Endothelial cell (in vitro differentiated cells): ENCODE measurements around the gene TNNI2. TPM values are rescaled to one million over a fixed set of nuclear protein-coding genes. Genes with fewer than 3 reads are reported as not detected.
A peak's percentile ranks its signal among the peaks of the same experiment; 100 is the strongest.

ENCODE experiments used
- DNase-seq: peaks from one replicate; pipeline ENCODE4 v3.0.0; 2021; ENCODE audit warnings: low spot score
- H3K27ac Mint-ChIP-seq: one replicate; pipeline ENCODE4 v1.8.0; 2021; ENCODE audit warnings: mixed read lengths, inconsistent platforms; ENCODE audit not compliant: unreplicated experiment
- H3K27me3 Mint-ChIP-seq: one replicate; pipeline ENCODE4 v1.8.0; 2021; ENCODE audit warnings: mild to moderate bottlenecking, moderate library complexity, mixed read lengths, inconsistent platforms; ENCODE audit not compliant: unreplicated experiment
- H3K36me3 Mint-ChIP-seq: one replicate; pipeline ENCODE4 v1.8.0; 2021; ENCODE audit warnings: mild to moderate bottlenecking, low read depth, mixed read lengths, inconsistent platforms; ENCODE audit not compliant: unreplicated experiment
- H3K4me1 Mint-ChIP-seq: one replicate; pipeline ENCODE4 v1.8.0; 2021; ENCODE audit warnings: mild to moderate bottlenecking, mixed read lengths, inconsistent platforms; ENCODE audit not compliant: unreplicated experiment
- H3K4me3 Mint-ChIP-seq: one replicate; pipeline ENCODE4 v1.8.0; 2021; ENCODE audit warnings: mild to moderate bottlenecking, mixed read lengths, inconsistent platforms; ENCODE audit not compliant: unreplicated experiment
- H3K9me3 Mint-ChIP-seq: one replicate; pipeline ENCODE4 v1.8.0; 2021; ENCODE audit warnings: mixed read lengths, inconsistent platforms; ENCODE audit not compliant: unreplicated experiment
- CTCF ChIP-seq: fragments of 200-600 bp; sonication (generic); IDR thresholded peaks from one replicate; pipeline ENCODE4 v1.5.0; 2021; ENCODE audit warnings: antibody characterized with exemption; ENCODE audit not compliant: unreplicated experiment
- total RNA-seq: library from RNA; stranded (reverse); fragmentation: NEBNext Ultra II Directional; extraction: Animal tissue kit (Norgen Biotek cat#: 25700); gene quantifications from one replicate; pipeline ENCODE4 v1.2.1, GENCODE V29; 2021; ENCODE audit not compliant: unreplicated experiment

Gene TNNI2
- total RNA-seq, 1 donor from 2014 or later: not detected

GRCh38 chr11:1862588-1863351 is 24.0 kb downstream of the TNNI2 start:
- H3K27me3 Mint-ChIP-seq: peaks cover 8% of the 10 kb centered on the region
- H3K9me3 Mint-ChIP-seq: no peaks in the 10 kb centered on the region
- TF ChIP-seq CTCF: no peak
- H3K4me3 Mint-ChIP-seq: no peak overlapping the region
- H3K36me3 Mint-ChIP-seq: no peaks in the 10 kb centered on the region
- H3K27ac Mint-ChIP-seq: no peak overlapping the region
- no peaks in the 10 kb centered on the region for H3K4me1 Mint-ChIP-seq
- DNase-seq: no peak

- Mint-ChIP-seq H3K9me3 (no peaks in the 10 kb centered on the region), H3K27ac (no peak overlapping the region), H3K4me1 (no peaks in the 10 kb centered on the region), H3K4me3 (no peak overlapping the region), H3K27me3 (peaks cover 8% of the 10 kb centered on the region), H3K36me3 (no peaks in the 10 kb centered on the region)
- TF ChIP-seq CTCF: no peak
- DNase-seq: peak; percentile 51
These were observed 24.8 kb downstream of the TNNI2 start for GRCh38 chr11:1863352-1864216.

GRCh38 chr11:1864231-1864630 is 25.4 kb downstream of the TNNI2 start:
- DNase-seq: no peak

GRCh38 chr11:1864831-1865665 is 26.3 kb downstream of the TNNI2 start:
- H3K27ac Mint-ChIP-seq: no peak overlapping the region
- peaks cover 9% of the 10 kb centered on the region for H3K27me3 Mint-ChIP-seq
- no peaks in the 10 kb centered on the region for H3K9me3 Mint-ChIP-seq
- no peaks in the 10 kb centered on the region for H3K36me3 Mint-ChIP-seq
- DNase-seq: no peak
- no peak overlapping the region for H3K4me3 Mint-ChIP-seq
- no peak for TF ChIP-seq CTCF
- no peaks in the 10 kb centered on the region for H3K4me1 Mint-ChIP-seq

More at GRCh38 chr11:1864231-1864630, 25.4 kb downstream of the TNNI2 start:
- no peak for TF ChIP-seq CTCF
- Mint-ChIP-seq H3K36me3 (no peaks in the 10 kb centered on the region), H3K4me1 (no peaks in the 10 kb centered on the region), H3K4me3 (no peak overlapping the region), H3K27ac (no peak overlapping the region), H3K27me3 (peaks cover 10% of the 10 kb centered on the region), H3K9me3 (no peaks in the 10 kb centered on the region)
